Putamen (tissue), 1 donor: ENCODE results near the gene BFAR.
"Not testable (repeated sequence)": the region's sequence is repeated elsewhere in the genome, so short reads cannot be mapped to it uniquely, and the experiment has no call there.

ENCODE experiments used
- DNase-seq: peaks from one replicate; pipeline ENCODE4 v3.0.0-alpha.2; 2016; ENCODE audit warnings: low spot score

The BFAR gene

GRCh38 chr16:14636179-14636950 lies 3.6 kb downstream of the BFAR start:
- not testable (repeated sequence) for DNase-seq

DNA sequence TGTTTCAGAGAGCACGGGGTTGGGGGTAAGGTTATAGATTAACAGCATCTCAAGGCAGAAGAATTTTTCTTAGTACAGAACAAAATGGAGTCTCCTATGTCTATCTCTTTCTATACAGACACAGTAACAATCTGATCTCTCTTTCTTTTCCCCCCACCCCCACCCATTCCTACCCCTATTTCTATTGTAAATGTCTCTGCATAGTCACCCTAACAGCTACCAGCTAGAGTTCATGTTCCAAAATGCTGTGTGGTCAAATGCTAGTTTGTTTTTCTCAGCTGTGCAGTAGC lies 4.1 kb downstream of the BFAR start:
- DNase-seq = not testable (repeated sequence)

DNA sequence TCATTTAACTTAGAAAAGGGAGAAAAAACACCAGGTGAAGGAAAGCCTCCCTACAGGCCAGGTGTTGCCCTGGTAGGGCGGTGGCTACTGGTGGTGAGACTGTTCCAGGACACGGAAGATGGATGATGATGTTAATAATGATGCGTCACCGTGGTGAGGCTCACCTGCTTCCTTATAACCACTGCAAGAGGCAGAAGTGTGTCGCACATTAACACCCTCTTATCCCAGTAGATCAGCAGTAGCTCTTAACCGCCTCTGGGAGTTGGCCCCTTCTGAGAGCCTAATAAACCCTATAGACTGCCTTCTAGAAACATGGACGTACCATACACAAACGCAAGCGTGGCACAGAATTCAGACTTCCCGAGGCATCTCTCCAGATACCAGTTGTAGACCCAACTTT lies 7.8 kb downstream of the BFAR start:
- DNase-seq = no peak

GRCh38 chr16:14641206-14641605 lies 8.5 kb downstream of the BFAR start:
- no peak for DNase-seq

DNA sequence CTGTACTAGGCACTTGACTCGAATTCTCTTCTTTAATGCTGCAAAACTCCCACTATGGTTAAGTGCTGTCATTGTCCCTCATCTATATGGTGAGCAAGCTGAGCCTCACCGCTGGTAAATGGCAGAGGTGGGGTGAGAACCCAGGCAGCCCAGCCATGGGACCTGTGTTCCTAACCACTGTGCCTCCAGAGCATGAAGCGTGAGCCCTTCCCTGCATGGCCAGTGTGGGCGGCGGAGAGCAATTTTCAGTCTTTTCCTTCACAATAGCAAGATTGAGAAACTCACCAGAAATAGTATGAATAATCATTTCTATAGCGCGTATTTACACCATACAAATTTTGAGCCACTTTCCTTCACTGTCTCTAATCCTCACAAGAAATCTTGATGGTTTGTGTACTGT lies 9.2 kb downstream of the BFAR start:
- no peak for DNase-seq

DNA sequence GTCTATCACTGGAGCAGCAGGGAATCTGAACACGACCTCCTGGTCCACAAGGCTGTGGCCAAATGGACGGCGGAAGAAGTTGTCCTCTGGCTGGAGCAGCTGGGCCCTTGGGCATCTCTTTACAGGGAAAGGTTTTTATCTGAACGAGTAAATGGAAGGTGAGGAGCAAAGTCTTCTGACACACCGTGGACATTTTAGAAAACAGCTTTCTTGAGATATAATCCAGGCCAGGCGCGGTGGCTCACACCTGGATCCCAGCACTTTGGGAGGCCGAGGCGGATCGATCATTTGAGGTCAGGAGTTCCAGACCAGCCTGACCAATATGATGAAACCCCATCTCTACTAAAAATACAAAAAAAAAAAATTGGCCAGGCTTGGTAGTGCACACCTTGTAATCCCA lies 17.1 kb downstream of the BFAR start:
- no peak for DNase-seq

- no peak for DNase-seq
Observed at GRCh38 chr16:14650629-14651028, 17.9 kb downstream of the BFAR start.

- peak; percentile 63 for DNase-seq
Observed at GRCh38 chr16:14652726-14653125, 20.0 kb downstream of the BFAR start.

GRCh38 chr16:14658063-14658462 lies 25.3 kb downstream of the BFAR start:
- peak; percentile 34 for DNase-seq

- DNase-seq = no peak
Observed at GRCh38 chr16:14667347-14668266, 34.9 kb downstream of the BFAR start.

DNA sequence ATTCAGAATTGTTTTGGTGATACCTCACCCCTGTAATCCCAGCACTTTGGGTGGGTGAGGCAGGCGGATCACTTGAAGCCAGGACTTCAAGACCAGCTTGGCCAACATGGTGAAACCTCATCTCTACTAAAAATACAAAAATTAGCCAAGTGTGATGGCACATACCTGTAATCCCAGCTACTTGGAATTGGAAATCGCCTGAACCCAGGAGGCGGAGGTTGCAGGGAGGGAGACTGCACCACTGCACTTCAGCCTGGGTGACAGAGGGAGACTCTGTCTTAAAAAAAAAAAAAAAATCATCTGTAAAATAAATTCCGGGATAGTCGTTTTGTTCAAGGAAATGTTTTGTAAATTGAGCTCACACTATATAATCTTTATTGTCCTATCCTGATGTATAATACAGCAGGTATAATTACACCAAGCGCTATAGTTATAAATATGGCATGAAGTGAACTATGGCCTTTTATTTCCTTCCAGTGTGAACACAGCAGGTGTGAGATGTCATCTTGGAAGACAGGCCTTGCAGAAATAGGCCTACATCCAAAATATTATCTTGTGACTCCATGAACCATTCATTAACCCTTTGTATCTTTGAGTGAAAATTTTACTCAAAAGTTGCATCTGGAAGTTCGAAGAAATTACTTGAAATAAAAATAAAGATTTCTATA lies 35.9 kb downstream of the BFAR start:
- DNase-seq = no peak

GRCh38 chr16:14669776-14670175 lies 37.0 kb downstream of the BFAR start:
- DNase-seq = no peak

GRCh38 chr16:14672403-14672971 lies 39.7 kb downstream of the BFAR start:
- DNase-seq = no peak

GRCh38 chr16:14676633-14677032 lies 43.9 kb downstream of the BFAR start:
- DNase-seq = no peak

GRCh38 chr16:14677627-14678026 lies 44.9 kb downstream of the BFAR start:
- DNase-seq = no peak

DNA sequence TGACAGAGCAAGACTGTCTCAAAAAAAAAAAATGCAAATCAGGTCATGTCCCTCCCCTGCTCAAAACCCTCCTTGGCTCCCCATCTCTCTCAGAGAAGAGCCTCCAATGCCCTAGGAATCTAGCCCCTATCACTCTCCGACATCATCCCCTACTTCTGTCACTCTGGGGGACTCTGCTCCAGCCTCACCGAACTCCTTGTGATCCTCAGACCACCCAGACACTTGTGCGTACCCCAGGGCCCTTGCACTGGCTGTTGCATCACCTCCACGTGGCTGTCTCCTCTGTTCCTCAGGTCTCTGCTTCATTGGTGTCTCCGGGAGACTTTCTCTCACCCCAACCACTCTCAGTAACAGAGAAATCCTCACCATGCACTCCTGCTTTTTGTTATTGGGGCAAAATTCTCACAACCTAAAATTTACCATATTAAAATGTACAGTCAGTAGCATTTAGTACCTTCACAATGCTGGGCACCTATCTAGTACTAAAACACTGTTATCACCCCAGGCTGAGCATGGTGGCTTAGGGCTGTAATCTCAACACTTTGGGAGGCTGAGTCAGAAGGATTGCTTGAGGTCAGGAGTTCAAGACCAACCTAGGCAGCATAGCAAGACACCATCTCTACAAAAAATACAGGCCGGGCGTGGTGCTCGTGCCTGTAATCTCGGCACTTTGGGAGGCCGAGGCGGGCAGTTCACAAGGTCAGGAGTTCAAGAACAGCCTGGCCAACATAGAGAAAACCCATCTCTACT lies 46.2 kb downstream of the BFAR start:
- no peak for DNase-seq

GRCh38 chr16:14680396-14680795 lies 47.6 kb downstream of the BFAR start:
- DNase-seq = not testable (repeated sequence)

GRCh38 chr16:14681115-14681514 lies 48.4 kb downstream of the BFAR start:
- no peak for DNase-seq

- no peak for DNase-seq
Observed at GRCh38 chr16:14682121-14682520, 49.4 kb downstream of the BFAR start.

DNA sequence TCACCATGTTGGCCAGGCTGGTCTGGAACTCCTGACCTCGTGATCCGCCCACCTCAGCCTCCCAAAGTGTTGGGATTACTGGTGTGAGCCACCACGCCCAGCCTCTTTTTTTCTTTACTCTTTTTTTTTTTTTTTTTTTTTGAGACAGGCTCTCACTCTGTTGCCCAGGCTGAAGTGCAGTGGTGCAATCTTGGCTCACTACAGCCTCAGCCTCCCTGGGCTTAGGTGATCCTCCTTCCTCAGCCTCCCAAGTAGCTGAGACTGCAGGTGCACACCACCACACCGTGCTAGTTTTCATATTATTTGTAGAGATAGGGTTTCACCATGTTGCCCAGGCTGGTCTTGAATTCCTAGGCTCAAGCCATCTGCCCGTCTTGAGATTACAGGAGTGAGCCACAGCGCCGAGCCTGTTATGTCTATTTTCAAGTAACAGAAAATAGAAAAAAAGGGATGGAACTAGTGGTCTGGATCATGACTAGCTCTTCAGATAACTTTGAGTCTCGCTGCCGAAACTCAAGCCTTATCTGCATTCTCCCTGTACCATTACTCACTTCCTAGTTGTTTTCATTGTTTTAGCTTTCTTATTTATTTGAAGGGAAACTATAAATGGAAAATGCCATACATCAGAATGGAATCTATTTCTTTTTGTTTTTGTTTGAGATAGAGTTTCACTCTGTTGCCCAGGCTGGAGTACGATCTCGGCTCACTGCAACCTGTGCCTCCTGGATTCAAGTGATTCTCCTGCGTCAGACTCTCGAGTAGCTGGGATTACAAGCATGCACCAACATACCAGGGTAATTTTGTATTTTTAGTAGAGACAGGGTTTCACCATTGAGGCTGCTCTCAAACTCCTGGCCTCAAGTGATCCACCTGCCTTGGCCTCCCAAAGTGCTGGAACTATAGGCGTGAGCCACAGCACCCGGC lies 53.4 kb downstream of the BFAR start:
- not testable (repeated sequence) for DNase-seq

DNA sequence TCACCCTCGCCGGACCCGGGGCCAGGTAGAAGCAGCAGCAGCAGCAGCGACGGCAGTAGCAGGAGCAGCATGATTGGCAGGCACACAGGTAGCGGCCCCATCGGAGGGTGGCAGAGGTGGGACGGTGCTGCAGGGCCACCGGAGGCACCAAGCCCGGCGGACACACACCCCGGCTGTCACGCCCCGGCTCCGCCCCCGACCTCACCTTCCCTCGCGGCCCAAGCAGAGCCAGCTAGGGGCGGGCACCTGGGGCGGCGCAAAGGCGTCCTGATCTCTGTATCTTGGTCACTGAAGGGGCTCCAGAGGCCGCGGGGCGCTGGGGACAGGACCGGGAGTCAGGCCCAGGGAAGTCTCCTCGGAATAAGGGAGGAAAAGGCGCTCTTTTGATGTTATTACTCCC lies 61.4 kb downstream of the BFAR start, which contains the start of gene PLA2G10:
TSS of gene PLA2G10 (minus strand) at position 180 of the 400 bp plus-strand sequence. CDS start at position 101, 79 bp downstream.
- DNase-seq = not testable (repeated sequence)
